GM12864 (cell line): ENCODE measurements around the gene CTIF.

ENCODE experiments used
- DNase-seq: peaks from one replicate; pipeline ENCODE4 v3.0.0-alpha.2; 2011; ENCODE audit warnings: low read depth
- H3K4me3 ChIP-seq: 2 replicates; pipeline ENCODE4 v1.5.1; 2011; ENCODE audit warnings: mild to moderate bottlenecking, low read depth, low read length, control low read depth
- CTCF ChIP-seq: IDR thresholded peaks from 2 replicates; pipeline ENCODE4 v1.5.1; 2011; ENCODE audit warnings: low read depth, mild to moderate bottlenecking, moderate library complexity, low read length, control low read depth, inconsistent platforms; ENCODE audit errors: missing control alignments

Gene CTIF

GRCh38 chr18:48762022-48762421, 223.2 kb downstream of the CTIF start:
- DNase-seq: no peak
- no peak for TF ChIP-seq CTCF
- no peak overlapping the region for H3K4me3 ChIP-seq

GRCh38 chr18:48762836-48763718, 224.2 kb downstream of the CTIF start:
- DNase-seq: no peak
- no peak for TF ChIP-seq CTCF
- H3K4me3 ChIP-seq: no peak overlapping the region

- DNase-seq: no peak
- H3K4me3 ChIP-seq: no peak overlapping the region
- no peak for TF ChIP-seq CTCF
Measured at GRCh38 chr18:48763719-48764100, 224.9 kb downstream of the CTIF start.

GRCh38 chr18:48765053-48765452, 226.2 kb downstream of the CTIF start:
- DNase-seq: no peak
- no peak overlapping the region for H3K4me3 ChIP-seq
- no peak for TF ChIP-seq CTCF

- H3K4me3 ChIP-seq: no peak overlapping the region
- DNase-seq: no peak
- no peak for TF ChIP-seq CTCF
Measured at GRCh38 chr18:48766026-48766425, 227.2 kb downstream of the CTIF start.

- no peak for DNase-seq
- H3K4me3 ChIP-seq: no peak overlapping the region
- TF ChIP-seq CTCF: no peak
Measured at GRCh38 chr18:48766487-48766886, 227.7 kb downstream of the CTIF start.

GRCh38 chr18:48767090-48767690, 228.4 kb downstream of the CTIF start:
- no peak for TF ChIP-seq CTCF
- no peak overlapping the region for H3K4me3 ChIP-seq
- no peak for DNase-seq
